Measurements from ENCODE around the gene FOXO6. TPM values are rescaled to one million over a fixed set of nuclear protein-coding genes. Genes with fewer than 3 reads are reported as not detected.

FOXO6 gene
- total RNA-seq, 1 experiment from 2014 or later, result 0.23 TPM

- DNase-seq (ENCODE audit: low read depth), result no peak
Observed at GRCh38 chr1:41350055-41350378, 11.2 kb upstream of the FOXO6 start.

- no peak for DNase-seq (ENCODE audit: low read depth)
Observed at GRCh38 chr1:41351262-41352151, 9.7 kb upstream of the FOXO6 start.

GRCh38 chr1:41353744-41354143 lies 7.5 kb upstream of the FOXO6 start:
- peak; percentile 71 for DNase-seq (ENCODE audit: low read depth)

- no peak for DNase-seq (ENCODE audit: low read depth)
Observed at GRCh38 chr1:41354956-41355355, 6.3 kb upstream of the FOXO6 start.

- DNase-seq (ENCODE audit: low read depth), result no peak
Observed at GRCh38 chr1:41355356-41355755, 5.9 kb upstream of the FOXO6 start.

- no peak for DNase-seq (ENCODE audit: low read depth)
Observed at GRCh38 chr1:41355761-41356160, 5.5 kb upstream of the FOXO6 start.

- no peak for DNase-seq (ENCODE audit: low read depth)
Observed at GRCh38 chr1:41356752-41357151, 4.5 kb upstream of the FOXO6 start.

GRCh38 chr1:41357451-41358101 lies 3.7 kb upstream of the FOXO6 start:
- DNase-seq (ENCODE audit: low read depth), result no peak

- DNase-seq (ENCODE audit: low read depth), result no peak
Observed at GRCh38 chr1:41358131-41359021, 2.9 kb upstream of the FOXO6 start.

- DNase-seq (ENCODE audit: low read depth), result peak; percentile 88
Observed at GRCh38 chr1:41359211-41360073, 1.8 kb upstream of the FOXO6 start.

- DNase-seq (ENCODE audit: low read depth), result no peak
Observed at GRCh38 chr1:41360074-41360785, 1.0 kb upstream of the FOXO6 start.

- DNase-seq (ENCODE audit: low read depth), result no peak
Observed at GRCh38 chr1:41361495-41362356, 492 bp downstream of the FOXO6 start.

GRCh38 chr1:41362357-41362721 lies 1.1 kb downstream of the FOXO6 start:
- DNase-seq (ENCODE audit: low read depth), result no peak

- no peak for DNase-seq (ENCODE audit: low read depth)
Observed at GRCh38 chr1:41362749-41363590, 1.7 kb downstream of the FOXO6 start.

- no peak for DNase-seq (ENCODE audit: low read depth)
Observed at GRCh38 chr1:41363591-41364320, 2.5 kb downstream of the FOXO6 start.

- DNase-seq (ENCODE audit: low read depth), result no peak
Observed at GRCh38 chr1:41364442-41365319, 3.4 kb downstream of the FOXO6 start.

- no peak for DNase-seq (ENCODE audit: low read depth)
Observed at GRCh38 chr1:41365320-41365633, 4.0 kb downstream of the FOXO6 start.
